ENCODE data around the gene DACH1. TPM values are rescaled to one million over a fixed set of nuclear protein-coding genes. Genes with fewer than 3 reads are reported as not detected.

DACH1 gene
- total RNA-seq, 2 experiments from 2014 or later = not detected

GRCh38 chr13:71605744-71606143 lies 261.3 kb downstream of the DACH1 start:
- CTCF ChIA-PET (ENCODE audit: unreplicated experiment) = no interaction called here
- H3K9me3 ChIP-seq (ENCODE audit: low read length) = no peaks in the 10 kb centered on the region

GRCh38 chr13:71603255-71603654 lies 263.7 kb downstream of the DACH1 start:
- Histone ChIP-seq H3K4me2 (ENCODE audit: low read length) (no peak overlapping the region), H3K9me2 (ENCODE audit: insufficient read depth, low read length) (no peaks in the 10 kb centered on the region), H4K20me1 (ENCODE audit: insufficient read depth, low read length) (no peaks in the 10 kb centered on the region), H3K9me3 (ENCODE audit: low read length) (no peaks in the 10 kb centered on the region), H3K36me3 (ENCODE audit: insufficient read depth, low read length) (no peaks in the 10 kb centered on the region), H3K79me2 (ENCODE audit: insufficient read depth, low read depth, low read length) (no peaks in the 10 kb centered on the region), H3K4me3 (ENCODE audit: low read depth, low read length, poor library complexity, severe bottlenecking) (no peak overlapping the region), H3K27ac (ENCODE audit: low read depth, low read length, poor library complexity, severe bottlenecking) (no peak overlapping the region), H3K4me1 (ENCODE audit: insufficient read depth, low read length, poor library complexity, severe bottlenecking) (no peaks in the 10 kb centered on the region), H2AFZ (ENCODE audit: low read length) (no peak overlapping the region)
- BruUV-seq (replicated peaks) = no TSS peak
- intact Hi-C loops (cut with micrococcal nuclease; ENCODE audit: unreplicated experiment) = no loop called here
- ChIA-PET POLR2A (no interaction called here), CTCF (ENCODE audit: unreplicated experiment) (no interaction called here)
- DNase-seq (ENCODE audit: low spot score) = no peak
- TF ChIP-seq, protein P1, sequence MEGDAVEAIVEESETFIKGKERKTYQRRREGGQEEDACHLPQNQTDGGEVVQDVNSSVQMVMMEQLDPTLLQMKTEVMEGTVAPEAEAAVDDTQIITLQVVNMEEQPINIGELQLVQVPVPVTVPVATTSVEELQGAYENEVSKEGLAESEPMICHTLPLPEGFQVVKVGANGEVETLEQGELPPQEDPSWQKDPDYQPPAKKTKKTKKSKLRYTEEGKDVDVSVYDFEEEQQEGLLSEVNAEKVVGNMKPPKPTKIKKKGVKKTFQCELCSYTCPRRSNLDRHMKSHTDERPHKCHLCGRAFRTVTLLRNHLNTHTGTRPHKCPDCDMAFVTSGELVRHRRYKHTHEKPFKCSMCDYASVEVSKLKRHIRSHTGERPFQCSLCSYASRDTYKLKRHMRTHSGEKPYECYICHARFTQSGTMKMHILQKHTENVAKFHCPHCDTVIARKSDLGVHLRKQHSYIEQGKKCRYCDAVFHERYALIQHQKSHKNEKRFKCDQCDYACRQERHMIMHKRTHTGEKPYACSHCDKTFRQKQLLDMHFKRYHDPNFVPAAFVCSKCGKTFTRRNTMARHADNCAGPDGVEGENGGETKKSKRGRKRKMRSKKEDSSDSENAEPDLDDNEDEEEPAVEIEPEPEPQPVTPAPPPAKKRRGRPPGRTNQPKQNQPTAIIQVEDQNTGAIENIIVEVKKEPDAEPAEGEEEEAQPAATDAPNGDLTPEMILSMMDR (conservative IDR thresholded peaks at IDR 0.05; ENCODE audit: low read length) = no peak
- TF ChIP-seq EZH2phosphoT487 (IDR thresholded peaks at IDR 0.05; ENCODE audit: borderline replicate concordance, low read depth, low read length) = no peak

More at GRCh38 chr13:71605744-71606143, 261.3 kb downstream of the DACH1 start:
- no peak for DNase-seq (ENCODE audit: low spot score)
- no peaks in the 10 kb centered on the region for H3K36me3 ChIP-seq (ENCODE audit: insufficient read depth, low read length)
- POLR2A ChIA-PET = interaction anchor here (0.7 to 1.3 kb wide), 2 partner anchors 17 to 467 kb away, joined by 4 to 5 read pairs; no protein-coding TSS in a partner anchor
- H3K9me2 ChIP-seq (ENCODE audit: insufficient read depth, low read length) = no peaks in the 10 kb centered on the region
- no peak overlapping the region for H3K27ac ChIP-seq (ENCODE audit: low read depth, low read length, poor library complexity, severe bottlenecking)
- H3K4me2 ChIP-seq (ENCODE audit: low read length) = no peak overlapping the region
- H2AFZ ChIP-seq (ENCODE audit: low read length) = no peak overlapping the region
- no peaks in the 10 kb centered on the region for H3K4me1 ChIP-seq (ENCODE audit: insufficient read depth, low read length, poor library complexity, severe bottlenecking)
- TF ChIP-seq, protein P1 (conservative IDR thresholded peaks at IDR 0.05; ENCODE audit: low read length) = no peak
- no peak for TF ChIP-seq EZH2phosphoT487 (IDR thresholded peaks at IDR 0.05; ENCODE audit: borderline replicate concordance, low read depth, low read length)
- intact Hi-C loops (cut with micrococcal nuclease; ENCODE audit: unreplicated experiment) = no loop called here
- no peaks in the 10 kb centered on the region for H3K79me2 ChIP-seq (ENCODE audit: insufficient read depth, low read depth, low read length)
- H3K4me3 ChIP-seq (ENCODE audit: low read depth, low read length, poor library complexity, severe bottlenecking) = no peak overlapping the region
- BruUV-seq (replicated peaks) = no TSS peak
- no peaks in the 10 kb centered on the region for H4K20me1 ChIP-seq (ENCODE audit: insufficient read depth, low read length)

DNA sequence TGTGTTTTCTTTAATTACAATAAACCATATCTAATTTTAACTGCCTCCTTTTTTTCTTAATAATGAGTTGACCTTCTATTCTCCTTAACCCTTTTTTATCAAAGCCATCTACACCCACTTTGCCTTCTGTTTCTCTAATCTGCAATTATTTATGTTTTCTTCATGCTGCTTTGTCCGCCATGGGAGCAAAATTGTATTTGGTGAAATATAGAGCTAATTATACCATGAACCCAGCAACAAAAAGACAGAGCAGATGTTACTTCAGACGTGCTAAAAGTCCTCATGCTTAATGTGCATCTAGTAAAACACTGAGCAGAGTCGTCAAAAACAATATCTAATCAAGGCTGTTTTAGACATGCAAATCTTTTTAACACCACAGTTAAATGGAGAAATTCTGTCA lies 264.7 kb downstream of the DACH1 start:
- Histone ChIP-seq H2AFZ (ENCODE audit: low read length) (no peak overlapping the region), H3K9me2 (ENCODE audit: insufficient read depth, low read length) (no peaks in the 10 kb centered on the region), H4K20me1 (ENCODE audit: insufficient read depth, low read length) (no peaks in the 10 kb centered on the region), H3K79me2 (ENCODE audit: insufficient read depth, low read depth, low read length) (no peaks in the 10 kb centered on the region), H3K9me3 (ENCODE audit: low read length) (no peaks in the 10 kb centered on the region), H3K4me3 (ENCODE audit: low read depth, low read length, poor library complexity, severe bottlenecking) (no peak overlapping the region), H3K4me2 (ENCODE audit: low read length) (no peak overlapping the region), H3K36me3 (ENCODE audit: insufficient read depth, low read length) (no peaks in the 10 kb centered on the region), H3K4me1 (ENCODE audit: insufficient read depth, low read length, poor library complexity, severe bottlenecking) (no peaks in the 10 kb centered on the region), H3K27ac (ENCODE audit: low read depth, low read length, poor library complexity, severe bottlenecking) (no peak overlapping the region)
- intact Hi-C loops (cut with micrococcal nuclease; ENCODE audit: unreplicated experiment) = no loop called here
- TF ChIP-seq EZH2phosphoT487 (IDR thresholded peaks at IDR 0.05; ENCODE audit: borderline replicate concordance, low read depth, low read length) = no peak
- TF ChIP-seq, protein P1 (conservative IDR thresholded peaks at IDR 0.05; ENCODE audit: low read length) = no peak
- ChIA-PET CTCF (ENCODE audit: unreplicated experiment) (no interaction called here), POLR2A (interaction anchor here (0.7 kb wide), 1 partner anchor 116 kb away, joined by 3 read pairs; no protein-coding TSS in a partner anchor)
- no TSS peak for BruUV-seq (replicated peaks)
- DNase-seq (ENCODE audit: low spot score) = no peak

Measured in OCI-LY7 (cell line).